OCI-M2 (cell line): Measurements from ENCODE around the gene HDHD3.
"Not testable (repeated sequence)": the region's sequence is repeated elsewhere in the genome, so short reads cannot be mapped to it uniquely, and the experiment has no call there.

Experiments
- DNase-seq: peaks from one replicate; lab custom pipeline; 2025; ENCODE audit not compliant: unreplicated experiment; lab: John Stamatoyannopoulos, UW

HDHD3 gene

DNA sequence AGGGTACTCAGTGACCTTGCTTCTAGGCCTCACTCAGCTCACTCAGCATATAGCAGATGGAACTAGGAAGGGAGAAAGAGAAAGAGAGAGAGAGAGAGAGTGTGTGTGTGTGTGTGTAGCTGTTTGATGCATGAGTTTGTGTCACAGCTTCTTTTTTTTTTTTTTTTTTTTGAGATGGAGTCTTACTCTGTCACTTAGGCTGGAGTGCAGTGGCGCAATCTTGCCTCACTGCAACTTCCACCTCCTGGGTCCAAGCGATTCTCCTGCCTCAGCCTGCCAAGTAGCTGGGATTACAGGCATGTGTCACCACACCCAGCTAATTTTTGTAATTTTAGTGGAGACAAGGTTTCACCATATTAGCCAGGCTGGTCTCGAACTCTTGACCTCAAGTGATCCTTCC lies 11.1 kb downstream of the HDHD3 start:
- not testable (repeated sequence) for DNase-seq

DNA sequence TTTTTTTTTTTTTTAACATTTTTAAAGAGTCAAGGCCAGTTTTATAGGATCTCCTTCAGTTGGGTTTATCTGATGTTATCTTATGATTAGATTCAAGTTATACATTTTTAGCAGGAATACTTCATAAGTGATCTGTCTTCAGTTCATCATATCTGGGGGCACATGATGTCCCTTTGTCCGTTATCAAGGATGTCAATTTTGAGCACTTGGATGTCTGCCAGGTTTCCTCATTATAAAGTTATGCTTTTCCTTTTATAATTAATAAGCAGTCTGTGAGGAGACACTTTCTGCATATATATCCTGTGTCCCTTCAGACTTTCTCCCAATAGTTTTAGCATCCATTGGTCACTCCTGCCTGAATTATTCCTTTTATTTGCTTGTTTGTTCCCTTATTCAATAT lies 11.8 kb downstream of the HDHD3 start:
- no peak for DNase-seq

DNA sequence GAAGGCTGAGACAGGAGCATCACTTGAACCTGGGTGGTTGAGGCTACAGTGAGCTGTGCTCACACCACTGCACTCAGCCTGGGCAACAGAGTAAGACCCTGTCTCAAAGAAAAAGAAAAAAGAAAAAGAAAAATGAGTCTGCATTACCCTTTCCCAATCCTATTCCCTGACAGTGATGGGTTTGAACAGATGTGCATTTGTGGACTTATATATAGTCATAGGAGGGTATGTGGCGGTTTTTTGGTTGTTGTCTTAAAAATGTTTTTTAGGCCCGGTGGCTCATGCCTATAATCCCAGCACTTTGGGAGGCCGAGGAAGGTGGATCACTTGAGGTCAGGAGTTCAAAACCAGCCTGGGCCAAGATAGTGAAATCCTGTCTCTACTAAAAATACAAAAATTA lies 13.4 kb downstream of the HDHD3 start:
- DNase-seq, result no peak

DNA sequence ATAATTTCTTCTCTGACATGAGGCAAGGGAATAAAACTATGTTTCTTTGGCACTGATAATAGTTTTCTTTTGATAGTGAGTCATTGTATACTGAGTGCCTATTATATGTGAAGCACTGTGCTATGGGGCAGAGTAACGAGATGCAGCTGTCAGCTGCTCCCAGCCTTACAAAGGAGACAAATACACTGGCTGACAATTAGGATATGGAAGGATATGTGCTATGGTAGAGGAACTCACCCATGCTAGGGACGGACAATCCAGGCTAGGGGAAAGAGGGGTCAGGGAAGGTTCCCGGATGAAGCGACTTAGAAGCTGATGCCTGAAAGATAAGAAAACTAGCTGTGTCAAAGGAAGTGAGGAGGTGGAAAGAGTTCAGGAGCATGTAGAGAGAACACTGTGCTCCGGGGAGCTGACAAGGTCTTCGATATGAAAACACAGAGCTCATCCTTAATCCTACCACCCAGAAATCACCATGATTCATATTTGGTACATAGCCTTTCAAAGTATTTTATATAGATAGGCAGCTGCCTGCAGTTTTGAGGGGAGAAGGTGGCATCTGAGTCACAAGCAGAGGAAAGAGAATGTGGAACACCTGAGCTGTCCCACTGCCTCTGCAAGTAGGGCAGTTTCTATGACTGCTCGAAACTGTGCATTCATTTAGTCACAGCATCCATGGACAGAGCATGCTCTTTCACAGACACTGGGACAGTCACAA lies 15.3 kb downstream of the HDHD3 start:
- no peak for DNase-seq

DNA sequence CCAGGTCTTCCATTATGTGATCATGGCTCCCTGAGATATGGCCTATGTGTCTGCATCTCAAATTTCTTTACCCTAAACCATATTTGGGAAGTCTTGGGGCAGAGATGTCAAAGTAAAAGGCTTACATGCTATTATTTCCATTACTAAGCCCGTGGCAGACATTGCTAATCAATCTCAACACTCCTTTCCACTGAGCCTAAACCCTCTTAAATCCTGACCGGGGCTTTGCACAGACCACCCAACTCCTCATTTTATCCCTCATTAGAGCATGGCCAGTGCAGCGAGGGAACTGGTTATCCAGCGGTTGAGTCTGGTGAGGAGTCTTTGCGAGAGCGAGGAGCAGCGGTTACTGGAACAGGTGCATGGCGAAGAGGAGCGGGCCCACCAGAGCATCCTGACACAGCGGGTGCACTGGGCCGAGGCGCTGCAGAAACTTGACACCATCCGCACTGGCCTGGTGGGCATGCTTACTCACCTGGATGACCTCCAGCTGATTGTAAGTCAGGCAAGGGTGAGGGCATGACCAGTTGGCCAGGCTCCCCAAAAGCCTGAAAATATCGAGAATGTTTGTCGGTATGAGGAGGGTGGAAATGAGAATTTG lies 16.4 kb downstream of the HDHD3 start:
- no peak for DNase-seq

DNA sequence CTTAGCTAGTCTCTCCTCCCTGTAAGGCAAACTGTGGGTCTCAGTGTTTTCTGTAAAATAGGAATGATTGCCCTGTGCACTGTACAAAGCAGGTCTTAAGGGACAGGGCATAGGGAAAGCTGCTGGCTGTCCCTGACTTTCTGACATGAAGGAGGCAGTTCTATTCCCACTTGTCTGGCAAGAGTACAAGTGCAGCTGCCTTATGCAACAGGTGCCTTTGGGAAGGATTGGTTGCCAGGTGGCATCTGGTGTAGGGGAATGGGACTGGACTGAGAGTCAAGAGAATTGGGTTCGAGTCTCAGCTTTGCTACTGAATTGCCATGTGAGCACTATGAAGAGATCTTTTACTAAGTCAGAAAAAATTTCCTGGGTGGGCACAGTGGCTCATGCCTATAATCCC lies 17.4 kb downstream of the HDHD3 start:
- no peak for DNase-seq

DNA sequence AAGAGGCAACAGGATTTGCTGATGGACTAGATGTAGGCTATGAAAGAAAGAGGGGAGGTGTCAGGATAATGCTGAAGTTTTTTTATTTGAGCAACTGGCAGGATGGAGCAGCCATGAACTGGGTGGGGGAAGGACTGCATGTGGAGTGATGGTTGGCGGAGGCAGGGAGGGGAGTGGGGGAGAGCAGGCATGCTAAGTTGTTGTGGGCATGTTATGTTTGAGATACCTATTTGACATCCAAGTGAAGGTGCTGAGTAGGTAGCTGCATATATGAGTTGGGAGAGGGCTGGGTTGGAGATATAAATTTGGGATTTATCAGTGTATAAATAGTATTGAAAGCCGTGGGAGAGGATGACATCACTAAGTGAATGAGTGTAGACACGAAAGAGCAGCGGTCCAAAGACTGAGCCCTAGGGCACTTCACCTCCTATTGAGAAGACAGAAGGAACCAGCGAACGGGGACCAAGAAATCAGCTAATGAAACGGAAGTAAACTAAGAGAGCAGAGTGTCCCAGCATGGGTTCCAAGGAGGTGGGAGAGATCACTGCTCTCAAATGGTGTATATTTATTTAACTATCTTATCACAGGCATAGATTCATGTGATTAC lies 20.0 kb downstream of the HDHD3 start:
- no peak for DNase-seq

DNA sequence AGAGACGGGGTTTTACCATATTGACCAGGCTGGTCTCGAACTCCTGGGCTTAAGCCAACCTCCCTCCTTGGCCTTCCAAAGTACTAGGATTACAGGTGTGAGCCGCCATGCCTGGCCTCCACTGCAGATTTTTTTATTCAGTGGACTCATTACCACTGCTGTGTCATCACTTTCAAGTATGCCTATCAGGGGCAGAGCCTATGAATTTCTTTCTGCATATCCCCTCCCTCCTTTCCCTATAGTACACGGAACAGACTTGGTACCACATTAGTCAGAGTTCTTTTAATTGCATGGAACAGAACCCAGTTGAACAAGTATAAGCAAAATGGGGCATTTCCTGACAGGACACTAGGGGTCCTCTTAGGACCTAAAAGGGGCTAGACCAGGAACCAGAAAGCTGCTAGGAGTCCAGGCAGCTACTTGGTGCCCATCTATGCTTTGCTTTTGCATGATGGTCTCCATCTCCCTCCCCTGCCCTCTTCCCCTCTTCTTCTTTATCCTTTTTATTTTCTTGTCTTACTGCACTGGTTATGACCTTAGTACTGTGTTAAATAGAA lies 21.7 kb downstream of the HDHD3 start:
- DNase-seq, result no peak

DNA sequence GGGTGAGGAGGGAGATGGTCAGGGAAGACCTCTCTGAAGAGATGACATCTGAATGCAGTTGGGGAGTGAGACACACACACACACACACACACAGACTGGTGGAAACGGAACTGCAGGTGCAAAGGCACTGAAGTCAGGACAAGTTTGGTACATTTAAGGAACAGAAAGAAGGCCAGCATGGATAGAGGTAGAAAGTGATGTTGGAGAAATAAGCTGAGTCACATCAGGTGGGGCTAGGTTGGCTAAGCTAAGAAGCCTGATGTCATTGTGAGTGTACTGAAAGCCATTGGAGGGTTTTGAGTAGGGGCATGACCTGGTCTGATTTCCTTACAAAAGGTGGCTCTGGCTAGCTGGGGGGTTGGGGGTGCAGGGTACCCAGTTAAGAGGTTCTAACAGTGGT lies 24.4 kb downstream of the HDHD3 start:
- DNase-seq, result no peak

DNA sequence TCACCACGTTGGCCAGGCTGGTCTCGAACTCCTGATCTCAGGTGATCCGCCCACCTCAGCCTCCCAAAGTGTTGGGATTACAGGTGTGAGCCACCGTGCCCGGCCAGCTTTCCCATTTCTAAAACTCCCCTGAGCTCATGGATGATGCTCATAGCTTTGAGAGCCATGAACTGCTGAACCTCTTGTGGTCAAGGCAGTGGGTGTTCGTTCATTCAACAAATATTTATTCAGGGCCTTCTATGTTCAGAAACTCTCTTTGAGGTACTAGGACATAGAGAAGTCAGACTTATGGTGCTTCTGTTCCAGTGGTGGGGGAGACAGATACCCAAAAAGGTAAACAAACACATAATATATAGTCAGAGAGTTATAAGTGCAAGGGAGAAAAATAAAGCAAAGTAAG lies 24.8 kb downstream of the HDHD3 start:
- DNase-seq, result no peak

DNA sequence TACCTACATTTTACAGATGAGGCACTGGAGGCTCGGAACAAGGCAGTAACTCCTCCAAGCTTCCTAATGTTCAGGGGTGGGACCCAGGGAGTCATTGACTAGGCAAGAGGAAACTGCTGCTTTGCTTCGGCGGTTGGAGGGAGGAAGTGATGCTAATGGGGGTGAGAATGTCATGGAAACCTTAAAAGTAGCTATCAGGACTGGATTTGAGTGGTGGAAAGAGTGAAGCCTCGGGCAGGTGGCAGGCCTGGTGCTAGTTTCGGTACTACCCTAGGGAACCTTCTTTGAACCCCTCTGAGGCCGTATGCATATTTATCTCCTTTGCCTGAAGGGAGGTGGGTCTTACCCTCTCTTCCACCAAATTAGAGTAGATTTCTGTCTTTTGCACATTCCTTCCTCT lies 25.8 kb downstream of the HDHD3 start:
- no peak for DNase-seq

DNA sequence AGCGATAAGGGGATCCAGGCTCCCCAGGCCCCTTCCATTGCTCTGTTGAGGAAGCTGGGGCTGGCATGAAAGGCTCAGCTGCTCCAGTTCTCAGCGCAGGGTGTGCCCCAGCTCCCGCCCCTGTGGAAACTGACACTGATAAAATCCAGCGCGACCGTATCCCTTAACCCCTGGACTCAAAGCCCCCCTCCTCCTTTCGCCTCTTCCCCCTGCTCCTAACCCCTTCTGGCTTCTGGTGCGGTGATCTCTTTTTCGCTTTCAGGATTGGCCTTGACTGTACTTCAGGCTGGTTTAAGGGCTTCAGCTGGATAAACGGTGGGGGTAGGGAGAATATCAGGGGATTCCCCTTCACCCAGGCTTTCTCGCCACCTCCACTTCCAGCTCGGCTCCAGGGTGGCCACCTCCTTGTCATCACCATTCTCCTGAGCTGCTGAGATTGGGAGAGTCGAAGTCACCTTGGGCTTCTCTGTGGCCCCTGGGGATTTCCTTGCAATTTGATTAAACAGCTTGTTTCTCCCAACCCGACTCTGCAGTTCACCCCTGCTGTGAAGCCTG lies 26.6 kb downstream of the HDHD3 start:
- DNase-seq, result no peak

DNA sequence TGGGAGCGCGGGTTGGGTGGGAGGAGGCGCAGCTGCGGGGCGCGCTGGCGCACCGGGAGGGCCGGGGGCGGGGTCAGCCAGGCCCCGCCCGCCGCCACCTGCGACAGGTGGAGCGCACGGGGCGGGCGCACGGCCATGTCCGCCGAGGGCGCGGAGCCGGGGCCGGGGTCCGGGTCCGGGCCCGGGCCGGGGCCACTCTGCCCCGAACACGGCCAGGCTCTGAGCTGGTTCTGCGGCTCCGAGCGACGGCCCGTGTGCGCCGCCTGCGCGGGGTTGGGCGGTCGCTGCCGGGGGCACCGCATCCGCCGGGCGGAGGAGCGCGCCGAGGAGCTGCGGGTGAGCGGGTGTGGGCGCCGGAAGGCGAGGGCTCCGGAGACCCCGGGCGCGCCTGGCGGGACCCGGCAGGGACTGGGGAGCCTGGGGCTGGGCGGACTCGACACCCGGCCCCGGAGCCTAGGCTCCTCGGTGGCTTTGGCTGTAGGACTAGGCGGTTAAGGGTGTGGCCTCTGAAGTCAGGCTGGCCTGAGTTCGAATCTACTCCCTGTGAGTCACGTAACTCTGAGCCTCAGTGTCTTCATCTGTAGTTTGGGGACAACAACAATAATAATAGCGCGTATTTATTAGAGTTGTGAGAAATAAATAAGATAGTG lies 27.2 kb downstream of the HDHD3 start, which contains the start of gene BSPRY:
BSPRY (plus strand) TSS at position 97 of the 650 bp plus-strand sequence; CDS start at position 136, 39 bp downstream.
- no peak for DNase-seq

DNA sequence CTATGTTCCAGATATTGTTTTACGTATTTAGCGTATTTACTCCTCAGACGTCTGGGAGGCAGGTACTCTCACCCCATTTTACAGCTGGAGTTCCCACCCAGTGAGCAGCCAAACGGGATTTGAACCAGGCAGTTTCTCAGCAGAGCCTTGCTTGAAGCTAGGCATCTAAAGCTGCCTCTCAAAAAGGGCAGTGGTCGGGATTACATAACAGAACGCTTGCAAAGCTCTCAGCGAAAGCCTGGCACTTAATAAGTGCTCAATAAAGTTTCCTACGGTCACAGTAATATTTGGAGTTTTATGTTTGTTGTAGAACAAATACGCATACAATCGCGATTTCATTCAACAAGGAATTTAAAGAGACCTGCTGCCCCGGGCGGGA lies 27.7 kb downstream of the HDHD3 start:
- DNase-seq, result no peak

DNA sequence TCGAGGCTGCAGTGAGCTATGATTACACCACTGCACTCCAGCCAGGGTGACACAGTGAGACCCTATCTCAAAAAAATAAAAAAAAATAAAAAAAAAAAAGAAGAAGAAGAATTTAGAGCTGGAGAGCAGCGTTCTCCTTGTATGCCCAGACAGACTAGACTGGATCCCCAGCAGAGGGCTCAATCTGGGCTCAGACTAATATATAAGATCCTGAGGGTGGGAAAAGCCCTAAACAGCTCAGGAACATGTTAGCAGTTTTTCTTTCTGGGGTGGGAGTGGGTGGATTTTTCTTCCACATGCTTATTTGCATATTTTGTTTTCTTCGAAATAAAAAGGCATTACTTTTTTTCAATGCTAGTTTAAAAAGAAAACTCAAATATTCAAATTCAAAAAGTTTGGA lies 28.3 kb downstream of the HDHD3 start:
- DNase-seq, result no peak

DNA sequence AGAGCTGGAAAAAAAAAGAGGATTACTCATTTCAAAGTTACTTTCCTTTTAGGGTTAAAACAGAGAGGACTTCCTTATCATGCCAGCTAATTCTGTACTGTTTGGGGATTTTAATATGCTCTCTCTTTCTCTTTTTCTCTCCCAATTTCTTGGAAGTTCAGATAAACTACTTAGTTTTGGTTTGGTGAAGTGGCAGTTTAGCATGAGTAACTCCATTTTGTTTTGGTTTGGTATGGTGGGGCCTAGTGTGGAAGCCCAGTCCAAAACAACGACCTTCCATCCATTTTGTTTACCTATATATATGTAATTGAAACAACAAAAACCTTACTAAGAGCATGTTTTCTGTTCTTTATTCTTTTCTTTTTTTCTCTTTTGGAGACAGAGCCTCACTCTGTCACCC lies 31.1 kb downstream of the HDHD3 start:
- no peak for DNase-seq

DNA sequence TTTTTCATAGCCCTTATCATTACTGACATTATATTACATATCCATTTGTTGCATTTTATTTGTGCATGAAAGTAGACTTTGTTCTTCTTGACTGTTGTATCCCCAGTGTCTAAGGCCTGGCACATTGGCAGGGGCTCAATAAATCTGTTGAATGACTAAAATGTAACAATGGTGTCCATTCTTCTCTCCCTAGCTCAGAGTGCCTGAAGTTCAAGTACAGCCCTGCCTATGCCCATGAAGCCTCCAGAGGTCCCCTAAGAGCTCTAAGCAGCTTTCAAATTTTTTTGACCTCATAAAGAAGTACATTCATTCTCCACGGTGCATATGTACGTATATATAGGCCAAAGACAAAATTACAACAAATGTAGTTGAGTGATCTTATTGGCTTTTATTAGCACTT lies 31.6 kb downstream of the HDHD3 start:
- DNase-seq, result no peak

DNA sequence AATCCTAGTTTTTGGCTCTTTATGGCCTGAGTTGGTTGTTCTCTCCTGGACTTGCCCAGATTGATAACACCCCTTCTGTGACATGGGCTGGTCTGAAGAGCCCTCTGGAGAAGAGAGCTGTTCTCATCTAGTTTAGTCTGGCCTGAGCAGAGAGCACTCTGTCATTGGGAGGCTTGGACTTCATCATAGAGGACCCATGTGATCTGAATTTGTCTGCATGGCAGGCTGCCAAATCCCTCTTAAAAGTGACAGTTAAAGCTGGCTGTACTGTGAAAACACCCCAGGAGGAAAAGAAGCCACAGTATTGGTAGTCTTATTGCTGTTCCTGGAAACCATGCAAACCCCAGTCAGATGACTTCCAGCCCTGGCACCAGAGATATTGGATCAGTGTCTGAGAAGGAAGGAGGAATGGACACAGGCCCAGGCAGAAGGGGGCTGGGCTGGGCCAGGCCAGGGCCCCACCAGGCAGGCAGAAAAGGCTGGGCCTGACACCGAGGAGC lies 33.0 kb downstream of the HDHD3 start:
- no peak for DNase-seq

DNA sequence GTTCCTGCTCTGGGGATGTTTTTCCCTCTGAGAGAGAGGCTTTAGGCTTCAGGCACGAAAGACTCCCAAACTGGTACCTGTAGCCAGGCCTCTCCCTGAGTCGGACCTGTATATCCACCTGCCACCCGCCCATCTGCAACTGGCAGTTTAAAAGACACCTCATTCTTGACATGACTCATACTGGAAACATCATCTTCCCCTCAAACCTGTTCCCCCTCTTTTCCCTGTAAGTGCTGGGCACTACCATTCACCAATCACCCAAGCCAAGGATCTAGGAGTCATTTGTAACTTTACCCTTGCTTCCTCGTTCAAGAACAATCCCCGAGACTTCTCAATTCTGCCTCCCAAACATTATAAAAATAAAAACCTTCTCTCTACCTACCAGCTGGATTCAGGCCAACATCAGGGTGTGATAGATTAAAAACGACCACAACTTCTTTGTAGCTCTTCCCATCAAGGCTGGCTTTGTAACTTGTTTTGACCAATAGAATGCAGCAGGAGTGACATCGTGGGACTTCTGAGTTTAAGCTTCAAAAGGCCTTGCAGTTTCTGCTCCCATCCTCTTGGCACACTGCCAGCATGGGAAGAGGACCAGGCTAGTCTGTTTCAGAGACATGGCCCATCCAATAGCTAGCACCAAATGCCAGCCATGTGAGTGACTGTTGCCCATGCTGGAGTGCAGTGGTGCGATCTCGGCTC lies 34.9 kb downstream of the HDHD3 start:
- no peak for DNase-seq

DNA sequence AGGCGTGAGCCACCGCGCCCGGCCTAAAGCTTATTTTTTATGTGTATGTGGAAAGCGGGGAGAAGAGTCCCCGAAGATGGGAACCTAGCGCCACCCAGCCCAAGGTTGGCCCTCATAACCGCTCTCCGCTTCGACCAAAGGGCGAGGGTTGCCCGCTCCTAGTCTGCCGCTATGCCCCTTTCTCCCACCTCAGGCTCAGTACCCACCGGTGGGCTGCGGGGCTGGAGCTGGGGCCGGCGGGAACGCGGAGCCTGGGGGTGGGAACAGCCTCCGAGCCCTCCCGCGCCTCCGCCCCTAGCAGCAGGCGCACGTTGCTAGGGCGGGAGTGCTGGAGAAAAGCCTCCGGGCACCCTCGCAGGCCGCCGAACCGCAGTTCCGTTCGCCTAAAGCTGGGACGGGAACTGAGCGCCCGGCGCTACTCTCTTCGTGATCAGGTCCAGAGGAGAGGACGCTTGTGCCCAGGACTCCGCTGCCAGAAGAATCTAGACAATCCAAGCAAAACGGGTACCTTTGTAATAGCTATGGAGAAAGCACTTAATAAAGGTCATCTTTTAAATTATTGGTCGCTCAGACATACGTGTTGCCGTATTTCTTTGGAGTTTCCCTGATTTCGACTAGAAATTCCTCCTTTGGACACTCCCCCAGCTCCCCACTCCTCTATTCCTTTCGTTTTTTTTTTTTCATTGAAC lies 36.6 kb downstream of the HDHD3 start, which contains the start of gene WDR31:
WDR31 (minus strand) TSS at position 265 of the 689 bp plus-strand sequence. CDS start 8,253 bp downstream, outside the sequence.
- peak; percentile 30 for DNase-seq
